HepG2 (cell line): ENCODE measurements around the gene CYB5A. TPM values are rescaled to one million over a fixed set of nuclear protein-coding genes. Genes with fewer than 3 reads are reported as not detected.

Source experiments
- ATF7-NPFF ChIP-seq: sonication (generic); formaldehyde crosslinking; IDR thresholded peaks from 2 replicates; pipeline ENCODE4 v1.8.1; 2023; ENCODE audit warnings: mild to moderate bottlenecking, low read depth, missing genetic modification reagents, moderate library complexity
- CHD2 ChIP-seq: IDR thresholded peaks from 2 replicates; pipeline ENCODE4 v1.6.1; 2011; ENCODE audit warnings: low read depth, low read length, improper control_type of control experiment
- DPF2 ChIP-seq: sonication (generic); formaldehyde crosslinking; IDR thresholded peaks from 2 replicates; pipeline ENCODE4 v1.4.0; 2020; ENCODE audit warnings: mild to moderate bottlenecking, low read depth, missing genetic modification reagents, borderline replicate concordance
- GLI4 ChIP-seq: sonication (generic); formaldehyde crosslinking; IDR thresholded peaks from 2 replicates; pipeline ENCODE4 v1.5.1; 2020; ENCODE audit warnings: missing genetic modification reagents, mild to moderate bottlenecking, moderate library complexity, borderline replicate concordance
- HMG20A ChIP-seq: IDR thresholded peaks from 2 replicates; pipeline ENCODE4 v1.6.1; 2016; ENCODE audit warnings: borderline replicate concordance
- ISX ChIP-seq: sonication (generic); formaldehyde crosslinking; conservative IDR thresholded peaks from 2 replicates; pipeline ENCODE4 v1.5.0; 2020; ENCODE audit warnings: missing genetic modification reagents
- JUND ChIP-seq: sonication (generic); formaldehyde crosslinking; IDR thresholded peaks from 2 replicates; pipeline ENCODE4 v1.8.0; 2022; ENCODE audit warnings: mild to moderate bottlenecking, missing genetic modification reagents
- KAT7 ChIP-seq: IDR thresholded peaks from 2 replicates; pipeline ENCODE4 v1.6.1; 2018; ENCODE audit warnings: borderline replicate concordance, missing compliant biosample characterization
- MED13 ChIP-seq: sonication (generic); formaldehyde crosslinking; IDR thresholded peaks from 2 replicates; pipeline ENCODE4 v1.5.0; 2020; ENCODE audit warnings: missing genetic modification reagents
- MIER3 ChIP-seq: IDR thresholded peaks from 2 replicates; pipeline ENCODE4 v1.6.1; 2016; ENCODE audit warnings: missing compliant biosample characterization, borderline replicate concordance
- NFIC ChIP-seq: IDR thresholded peaks from 2 replicates; pipeline ENCODE4 v1.6.1; 2012; ENCODE audit warnings: mild to moderate bottlenecking, low read length, inconsistent platforms
- POLR2AphosphoS5 ChIP-seq: IDR thresholded peaks from 2 replicates; pipeline ENCODE4 v1.6.1; 2012; ENCODE audit warnings: low read depth, low read length
- PRDM15 ChIP-seq: sonication (generic); formaldehyde crosslinking; IDR thresholded peaks from 2 replicates; pipeline ENCODE4 v1.4.0; 2020; ENCODE audit warnings: missing genetic modification reagents
- RAD21 ChIP-seq: fragments of 450-650 bp; formaldehyde crosslinking; IDR thresholded peaks from 2 replicates; pipeline ENCODE4 v1.5.0; 2020; ENCODE audit warnings: mild to moderate bottlenecking
- TFAP4 ChIP-seq: sonication (generic); IDR thresholded peaks from 2 replicates; pipeline ENCODE4 v1.6.1; 2016; ENCODE audit warnings: low read depth, borderline replicate concordance
- TRIM22 ChIP-seq: fragments of 450-650 bp; IDR thresholded peaks from 2 replicates; pipeline ENCODE4 v1.6.1; 2017
- ZKSCAN5 ChIP-seq: sonication (generic); formaldehyde crosslinking; IDR thresholded peaks from 2 replicates; pipeline ENCODE4 v1.5.1; 2020; ENCODE audit warnings: mild to moderate bottlenecking, missing genetic modification reagents
- ZNF136 ChIP-seq: sonication (generic); formaldehyde crosslinking; IDR thresholded peaks from 2 replicates; pipeline ENCODE4 v1.8.1; 2022; ENCODE audit warnings: low read depth, mild to moderate bottlenecking, moderate library complexity, missing genetic modification reagents
- ZNF253 ChIP-seq: sonication (generic); formaldehyde crosslinking; IDR thresholded peaks from 2 replicates; pipeline ENCODE4 v1.8.0; 2022; ENCODE audit warnings: mild to moderate bottlenecking, missing genetic modification reagents, borderline replicate concordance
- ZNF460 ChIP-seq: sonication (generic); formaldehyde crosslinking; IDR thresholded peaks from 2 replicates; pipeline ENCODE4 v1.5.1; 2020; ENCODE audit warnings: missing genetic modification reagents, mild to moderate bottlenecking, borderline replicate concordance
- ZNF552 ChIP-seq: sonication (generic); formaldehyde crosslinking; IDR thresholded peaks from 2 replicates; pipeline ENCODE4 v1.9.0; 2022; ENCODE audit warnings: missing genetic modification reagents, mild to moderate bottlenecking, borderline replicate concordance
- ZNF574 ChIP-seq: sonication (generic); formaldehyde crosslinking; IDR thresholded peaks from 2 replicates; pipeline ENCODE4 v1.4.0; 2020; ENCODE audit warnings: missing genetic modification reagents
- ZNF772 ChIP-seq: sonication (generic); formaldehyde crosslinking; IDR thresholded peaks from 2 replicates; pipeline ENCODE4 v1.5.0; 2020; ENCODE audit warnings: mild to moderate bottlenecking, missing genetic modification reagents
- polyA plus RNA-seq, 8 experiments: library from polyadenylated mRNA; depleted of rRNA in 3 of 8; stranded (reverse) in 7 of 8; unstranded in 1 of 8; fragments of >200 nt; fragmentation: Illumina TruSeq in 4 of 8; extraction: Trizol in 4 of 8; gene quantifications; 2 replicates each; pipeline versions ENCODE4 v1.2.1 to v1.2.3, GENCODE V29; 2011 to 2016; ENCODE audit warnings: low read depth in 4 of 8, missing spikeins in 1 of 8, mixed read lengths in 1 of 8; ENCODE audit not compliant: insufficient read depth in 1 of 8
- total RNA-seq, 5 experiments: library from RNA; depleted of rRNA; stranded (reverse); fragments of >200 nt; fragmentation: Illumina TruSeq; extraction: Trizol; gene quantifications; 2 replicates each; pipeline ENCODE4 v1.2.3, GENCODE V29; 2016; ENCODE audit warnings: low read depth in 1 of 5

The CYB5A gene
- total and polyA plus RNA-seq, 2 of the 13 experiments (the other 11 are each of a cell fraction or from before 2014, with no cell fraction given) = 215 to 356 TPM

- TF ChIP-seq PRDM15 (CRISPR knock-in tag) (no peak), POLR2AphosphoS5 (no peak), DPF2 (CRISPR knock-in tag) (peak; percentile 40; the same call in 1 of the 2 replicates), TFAP4 (peak; percentile 34; the same call in 1 of the 2 replicates), HMG20A (CRISPR knock-in tag) (0 out of 2 replicates have a peak, but pooled peaks have one; percentile 14), JUND (CRISPR knock-in tag) (peak; percentile 73; the same call in 1 of the 2 replicates), ZNF253 (CRISPR knock-in tag) (no peak), NFIC (no peak), RAD21 (no peak), ZNF552 (no peak), GLI4 (no peak), MIER3 (CRISPR knock-in tag) (0 out of 2 replicates have a peak, but pooled peaks have one; percentile 3), CHD2 (no peak), ZNF460 (CRISPR knock-in tag) (no peak), KAT7 (CRISPR knock-in tag) (peak; percentile 82), ZNF574 (peak; percentile 30; the same call in 1 of the 2 replicates), ISX (CRISPR knock-in tag) (no peak), ZKSCAN5 (CRISPR knock-in tag) (no peak), MED13 (no peak), ZNF136 (no peak), TRIM22 (no peak), ATF7-NPFF (CRISPR knock-in tag) (no peak), ZNF772 (CRISPR knock-in tag) (no peak)
These were observed 66.4 kb downstream of the CYB5A start (continued) for GRCh38 chr18:74225193-74225840.
